BLaER1 treated with 17β-estradiol and CSF1 and Interleukin-3, amounts not matched to agents 10 nM and 100 nM (cell line): ENCODE data around the gene CADM1.

Experiments used
- H3K27ac ChIP-seq, 11 experiments: shearing (Covaris generic); formaldehyde crosslinking; 2 replicates each; pipeline ENCODE4 v1.8.1; 2022
- H3K27me3 ChIP-seq, 11 experiments: shearing (Covaris generic); formaldehyde crosslinking; 2 replicates each; pipeline ENCODE4 v1.8.1; 2022
- H3K36me3 ChIP-seq, 11 experiments: shearing (Covaris generic); formaldehyde crosslinking; 2 replicates each; pipeline ENCODE4 v1.8.1; 2022
- H3K4me1 ChIP-seq, 10 experiments: shearing (Covaris generic); formaldehyde crosslinking; 2 replicates each; pipeline ENCODE4 v1.8.1; 2022
- H3K4me2 ChIP-seq, 11 experiments: shearing (Covaris generic); formaldehyde crosslinking; 2 replicates each; pipeline ENCODE4 v1.8.1; 2022
- H3K4me3 ChIP-seq, 10 experiments: shearing (Covaris generic); formaldehyde crosslinking; 2 replicates each; pipeline ENCODE4 v1.8.1; 2022
- H3K9ac ChIP-seq, 11 experiments: shearing (Covaris generic); formaldehyde crosslinking; 2 replicates each; pipeline ENCODE4 v1.8.1; 2022
- H3K9me3 ChIP-seq, 11 experiments: shearing (Covaris generic); formaldehyde crosslinking; replicated peaks in 1 of 11; 2 replicates each; pipeline ENCODE4 v1.8.1; 2022
- H4K20me1 ChIP-seq, 11 experiments: shearing (Covaris generic); formaldehyde crosslinking; 2 replicates each; pipeline ENCODE4 v1.8.1; 2022
- Cebpa-rat ChIP-seq, 11 experiments: shearing (Covaris generic); IDR thresholded peaks; 2 replicates each; pipeline ENCODE4 v1.8.1; 2022

Gene CADM1

GRCh38 chr11:115191761-115192160 is 312.5 kb downstream of the CADM1 start:
- H3K4me3 ChIP-seq, result no peak overlapping the region
- H3K4me2 ChIP-seq, result no peak overlapping the region
- H3K27me3 ChIP-seq, result no peaks in the 10 kb centered on the region
- no peaks in the 10 kb centered on the region; a peak in 1 of 22 replicates for H3K9me3 ChIP-seq
- no peak overlapping the region for H3K27ac ChIP-seq
- H3K36me3 ChIP-seq, result no peaks in the 10 kb centered on the region
- H4K20me1 ChIP-seq, result no peaks in the 10 kb centered on the region
- no peak overlapping the region for H3K9ac ChIP-seq
- no peak for TF ChIP-seq Cebpa-rat (IDR thresholded peaks at IDR 0.05)
- H3K4me1 ChIP-seq, result peaks cover 0 to under 1% (median 0%) of the 10 kb centered on the region in 10 experiments; a peak in 1 of 20 replicates

- Histone ChIP-seq H3K27ac (no peak overlapping the region), H3K27me3 (no peaks in the 10 kb centered on the region), H3K4me2 (no peak overlapping the region), H3K4me1 (peaks cover 12 to 16% (median 14%) of the 10 kb centered on the region in 10 experiments), H3K36me3 (no peaks in the 10 kb centered on the region), H3K9me3 (no peaks in the 10 kb centered on the region; a peak in 1 of 22 replicates), H4K20me1 (no peaks in the 10 kb centered on the region), H3K9ac (no peak overlapping the region), H3K4me3 (no peak overlapping the region)
- no peak for TF ChIP-seq Cebpa-rat (IDR thresholded peaks at IDR 0.05)
These were observed 314.0 kb downstream of the CADM1 start for GRCh38 chr11:115190196-115190595.

GRCh38 chr11:115188898-115189278 is 315.3 kb downstream of the CADM1 start:
- TF ChIP-seq Cebpa-rat (IDR thresholded peaks at IDR 0.05), result no peak
- Histone ChIP-seq H3K36me3 (no peaks in the 10 kb centered on the region), H3K4me3 (no peak overlapping the region), H3K4me2 (no peak overlapping the region), H4K20me1 (no peaks in the 10 kb centered on the region), H3K9ac (no peak overlapping the region), H3K9me3 (no peaks in the 10 kb centered on the region; a peak in 1 of 22 replicates), H3K27ac (no peak overlapping the region), H3K4me1 (peaks cover 15 to 29% (median 16%) of the 10 kb centered on the region in 10 experiments), H3K27me3 (no peaks in the 10 kb centered on the region)

GRCh38 chr11:115188188-115188897 is 315.9 kb downstream of the CADM1 start:
- Histone ChIP-seq H3K4me2 (no peak overlapping the region), H3K4me3 (no peak overlapping the region), H3K9ac (no peak overlapping the region), H3K27ac (no peak overlapping the region), H3K27me3 (no peaks in the 10 kb centered on the region), H3K4me1 (peaks cover 15 to 35% (median 16%) of the 10 kb centered on the region in 10 experiments), H3K9me3 (peaks cover 0 to 5% (median 0%) of the 10 kb centered on the region in 11 experiments; a peak in 4 of 22 replicates), H3K36me3 (no peaks in the 10 kb centered on the region), H4K20me1 (no peaks in the 10 kb centered on the region)
- no peak for TF ChIP-seq Cebpa-rat (IDR thresholded peaks at IDR 0.05)

GRCh38 chr11:115185931-115186330 is 318.3 kb downstream of the CADM1 start:
- H3K4me1 ChIP-seq, result peaks cover 15 to 40% (median 16%) of the 10 kb centered on the region in 10 experiments
- H3K9ac ChIP-seq, result no peak overlapping the region
- no peaks in the 10 kb centered on the region for H3K36me3 ChIP-seq
- no peaks in the 10 kb centered on the region for H4K20me1 ChIP-seq
- H3K4me2 ChIP-seq, result peak overlapping the region; percentile 24 to 63 (median 43)
- no peak overlapping the region for H3K4me3 ChIP-seq
- TF ChIP-seq Cebpa-rat (IDR thresholded peaks at IDR 0.05), result no peak
- peak overlapping the region in 3 of 11 experiments; percentile 20 to 52 (median 37); a peak in 5 of 22 replicates for H3K27ac ChIP-seq
- H3K27me3 ChIP-seq, result no peaks in the 10 kb centered on the region
- H3K9me3 ChIP-seq, result peaks cover 0 to 9% (median 0%) of the 10 kb centered on the region in 11 experiments; a peak in 5 of 22 replicates

- Histone ChIP-seq H3K36me3 (no peaks in the 10 kb centered on the region), H3K4me3 (no peak overlapping the region), H3K4me1 (peaks cover 15 to 40% (median 16%) of the 10 kb centered on the region in 10 experiments), H3K9ac (no peak overlapping the region), H3K9me3 (peaks cover 0 to 9% (median 0%) of the 10 kb centered on the region in 11 experiments; a peak in 5 of 22 replicates), H3K27ac (peak overlapping the region in 3 of 11 experiments; percentile 20 to 52 (median 37); a peak in 5 of 22 replicates), H4K20me1 (no peaks in the 10 kb centered on the region), H3K4me2 (peak overlapping the region; percentile 24 to 63 (median 43)), H3K27me3 (no peaks in the 10 kb centered on the region)
- TF ChIP-seq Cebpa-rat (IDR thresholded peaks at IDR 0.05), result no peak
These were observed 318.7 kb downstream of the CADM1 start for GRCh38 chr11:115185507-115185906.

- TF ChIP-seq Cebpa-rat (IDR thresholded peaks at IDR 0.05), result no peak
- Histone ChIP-seq H3K4me3 (no peak overlapping the region), H3K4me1 (peaks cover 15 to 40% (median 16%) of the 10 kb centered on the region in 10 experiments), H3K27ac (peak overlapping the region in 3 of 11 experiments; percentile 5 to 52 (median 27); a peak in 5 of 22 replicates), H4K20me1 (no peaks in the 10 kb centered on the region), H3K9ac (no peak overlapping the region), H3K9me3 (peaks cover 0 to 9% (median 0%) of the 10 kb centered on the region in 11 experiments; a peak in 5 of 22 replicates), H3K36me3 (no peaks in the 10 kb centered on the region), H3K27me3 (no peaks in the 10 kb centered on the region), H3K4me2 (peak overlapping the region in 7 of 11 experiments; percentile 24 to 63 (median 43); a peak in 12 of 22 replicates)
These were observed 319.3 kb downstream of the CADM1 start for GRCh38 chr11:115184901-115185300.

GRCh38 chr11:115183830-115184229 is 320.4 kb downstream of the CADM1 start:
- peaks cover 0 to 9% (median 0%) of the 10 kb centered on the region in 11 experiments; a peak in 4 of 22 replicates for H3K9me3 ChIP-seq
- H4K20me1 ChIP-seq, result no peaks in the 10 kb centered on the region
- H3K27me3 ChIP-seq, result no peaks in the 10 kb centered on the region
- H3K27ac ChIP-seq, result 0 out of 22 replicates have a peak overlapping the region, but pooled peaks of 1 of the 11 experiments have one; percentile 23
- no peak for TF ChIP-seq Cebpa-rat (IDR thresholded peaks at IDR 0.05)
- no peak overlapping the region for H3K4me3 ChIP-seq
- H3K9ac ChIP-seq, result no peak overlapping the region
- no peaks in the 10 kb centered on the region for H3K36me3 ChIP-seq
- H3K4me1 ChIP-seq, result peaks cover 15 to 40% (median 16%) of the 10 kb centered on the region in 10 experiments
- H3K4me2 ChIP-seq, result peak overlapping the region in 2 of 11 experiments; percentile 2 to 26; a peak in 2 of 22 replicates

GRCh38 chr11:115183136-115183535 is 321.1 kb downstream of the CADM1 start:
- no peak overlapping the region for H3K9ac ChIP-seq
- H3K27ac ChIP-seq, result 0 out of 22 replicates have a peak overlapping the region, but pooled peaks of 1 of the 11 experiments have one; percentile 23
- no peaks in the 10 kb centered on the region for H4K20me1 ChIP-seq
- no peaks in the 10 kb centered on the region for H3K36me3 ChIP-seq
- no peaks in the 10 kb centered on the region for H3K27me3 ChIP-seq
- H3K9me3 ChIP-seq, result peaks cover 0 to 9% (median 0%) of the 10 kb centered on the region in 11 experiments; a peak in 4 of 22 replicates
- peak overlapping the region in 2 of 11 experiments; percentile 13 to 26; a peak in 3 of 22 replicates for H3K4me2 ChIP-seq
- TF ChIP-seq Cebpa-rat (IDR thresholded peaks at IDR 0.05), result no peak
- H3K4me1 ChIP-seq, result peaks cover 15 to 40% (median 16%) of the 10 kb centered on the region in 10 experiments
- H3K4me3 ChIP-seq, result no peak overlapping the region
